ENCODE measurements around the gene TNNC2. TPM values are rescaled to one million over a fixed set of nuclear protein-coding genes. Genes with fewer than 3 reads are reported as not detected.

TNNC2 gene
- total RNA-seq, 1 experiment from 2014 or later: not detected

DNA sequence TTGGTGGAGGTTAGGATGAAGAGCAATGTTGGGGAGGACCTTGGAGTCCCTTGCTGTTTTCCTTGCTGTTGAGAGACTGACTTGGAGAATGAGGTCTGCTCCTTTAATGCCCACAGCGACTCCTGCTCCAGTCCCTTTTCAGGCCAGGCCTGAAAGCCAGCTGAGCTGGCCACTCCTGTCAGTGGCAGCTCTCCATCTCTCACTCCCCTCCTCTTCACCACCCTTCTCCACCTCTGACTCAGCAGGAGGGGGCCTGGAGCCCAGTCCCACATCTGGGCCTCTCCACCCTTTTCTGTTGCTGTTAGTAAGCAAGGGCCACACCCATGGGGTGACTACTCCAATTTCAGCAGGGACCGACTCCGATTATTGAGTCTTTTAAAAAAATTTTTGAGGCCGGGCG is 8.7 kb upstream of the TNNC2 start:
- H3K4me3 ChIP-seq (ENCODE audit: low read depth, low read length, poor library complexity, severe bottlenecking): no peak overlapping the region
- BruUV-seq (replicated peaks): no TSS peak
- intact Hi-C loops (cut with micrococcal nuclease; ENCODE audit: unreplicated experiment): no loop called here
- no peaks in the 10 kb centered on the region for H3K36me3 ChIP-seq (ENCODE audit: insufficient read depth, low read length, poor library complexity, severe bottlenecking)
- DNase-seq (ENCODE audit: low spot score): no peak
- H3K27me3 ChIP-seq (replicated peaks; ENCODE audit: insufficient read depth, low read depth, low read length, poor library complexity): no peaks in the 10 kb centered on the region
- ChIA-PET POLR2A (ENCODE audit: low non-redundant PET) (no interaction called here), CTCF (no interaction called here)
- TF ChIP-seq EZH2 (IDR thresholded peaks at IDR 0.05; ENCODE audit: borderline replicate concordance, low read depth, low read length, poor library complexity, severe bottlenecking): no peak
- TF ChIP-seq, protein P1, sequence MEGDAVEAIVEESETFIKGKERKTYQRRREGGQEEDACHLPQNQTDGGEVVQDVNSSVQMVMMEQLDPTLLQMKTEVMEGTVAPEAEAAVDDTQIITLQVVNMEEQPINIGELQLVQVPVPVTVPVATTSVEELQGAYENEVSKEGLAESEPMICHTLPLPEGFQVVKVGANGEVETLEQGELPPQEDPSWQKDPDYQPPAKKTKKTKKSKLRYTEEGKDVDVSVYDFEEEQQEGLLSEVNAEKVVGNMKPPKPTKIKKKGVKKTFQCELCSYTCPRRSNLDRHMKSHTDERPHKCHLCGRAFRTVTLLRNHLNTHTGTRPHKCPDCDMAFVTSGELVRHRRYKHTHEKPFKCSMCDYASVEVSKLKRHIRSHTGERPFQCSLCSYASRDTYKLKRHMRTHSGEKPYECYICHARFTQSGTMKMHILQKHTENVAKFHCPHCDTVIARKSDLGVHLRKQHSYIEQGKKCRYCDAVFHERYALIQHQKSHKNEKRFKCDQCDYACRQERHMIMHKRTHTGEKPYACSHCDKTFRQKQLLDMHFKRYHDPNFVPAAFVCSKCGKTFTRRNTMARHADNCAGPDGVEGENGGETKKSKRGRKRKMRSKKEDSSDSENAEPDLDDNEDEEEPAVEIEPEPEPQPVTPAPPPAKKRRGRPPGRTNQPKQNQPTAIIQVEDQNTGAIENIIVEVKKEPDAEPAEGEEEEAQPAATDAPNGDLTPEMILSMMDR (conservative IDR thresholded peaks at IDR 0.05; ENCODE audit: low read depth, low read length): no peak
- no peak overlapping the region for H3K27ac ChIP-seq (ENCODE audit: low read depth, low read length, poor library complexity, severe bottlenecking)
- H3K9me3 ChIP-seq (ENCODE audit: low read depth, low read length, poor library complexity, severe bottlenecking): no peaks in the 10 kb centered on the region
- peaks cover 8% of the 10 kb centered on the region for H3K4me1 ChIP-seq (ENCODE audit: insufficient read depth, low read length, poor library complexity, severe bottlenecking)

DNA sequence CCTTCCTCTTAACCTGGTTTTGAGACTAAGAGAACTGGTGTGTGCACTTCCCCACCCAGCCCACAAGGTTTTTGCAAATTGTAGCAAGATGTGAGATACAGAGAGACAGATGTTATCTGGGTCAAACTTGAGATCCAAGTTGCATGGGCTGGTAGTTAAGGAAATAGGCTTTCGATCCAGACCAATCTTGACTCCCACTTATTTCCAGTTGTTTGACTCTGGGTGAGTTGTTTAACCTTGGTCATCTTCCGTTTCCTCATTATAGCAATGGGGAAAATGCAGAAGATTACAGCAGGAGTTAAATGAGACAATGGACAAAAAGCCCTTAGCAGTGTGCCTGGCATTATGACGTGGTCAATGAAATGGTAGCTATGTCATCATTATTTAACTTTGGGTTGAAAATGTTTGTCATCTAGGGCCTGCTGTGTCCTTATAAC is 8.2 kb upstream of the TNNC2 start:
- Histone ChIP-seq H3K4me3 (ENCODE audit: low read depth, low read length, poor library complexity, severe bottlenecking) (no peak overlapping the region), H3K36me3 (ENCODE audit: insufficient read depth, low read length, poor library complexity, severe bottlenecking) (no peaks in the 10 kb centered on the region), H3K27ac (ENCODE audit: low read depth, low read length, poor library complexity, severe bottlenecking) (no peak overlapping the region), H3K4me1 (ENCODE audit: insufficient read depth, low read length, poor library complexity, severe bottlenecking) (peaks cover 8% of the 10 kb centered on the region), H3K27me3 (replicated peaks; ENCODE audit: insufficient read depth, low read depth, low read length, poor library complexity) (no peaks in the 10 kb centered on the region), H3K9me3 (ENCODE audit: low read depth, low read length, poor library complexity, severe bottlenecking) (no peaks in the 10 kb centered on the region)
- DNase-seq (ENCODE audit: low spot score): no peak
- BruUV-seq (replicated peaks): no TSS peak
- ChIA-PET CTCF (no interaction called here), POLR2A (ENCODE audit: low non-redundant PET) (no interaction called here)
- intact Hi-C loops (cut with micrococcal nuclease; ENCODE audit: unreplicated experiment): no loop called here
- no peak for TF ChIP-seq EZH2 (IDR thresholded peaks at IDR 0.05; ENCODE audit: borderline replicate concordance, low read depth, low read length, poor library complexity, severe bottlenecking)

DNA sequence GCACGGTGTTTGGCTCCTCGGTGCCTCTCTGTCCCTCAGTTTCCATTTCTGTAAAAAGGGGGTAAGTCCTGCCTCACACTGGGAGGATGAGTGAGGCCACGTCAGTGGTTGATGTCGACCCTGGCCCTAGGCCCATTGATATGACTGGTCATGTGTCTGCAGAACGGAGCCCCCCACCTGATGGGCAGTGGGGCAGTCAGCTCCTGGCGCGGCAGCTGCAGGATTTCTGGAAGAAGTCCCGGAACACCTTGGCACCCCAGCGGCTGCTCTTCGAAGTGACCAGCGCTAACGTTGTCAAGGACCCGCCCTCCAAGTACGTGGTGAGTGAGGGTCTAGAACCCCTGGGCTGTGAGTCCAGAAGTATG is 7.7 kb upstream of the TNNC2 start:
- no TSS peak for BruUV-seq (replicated peaks)
- no peak for DNase-seq (ENCODE audit: low spot score)
- CTCF ChIA-PET: no interaction called here

More for the DNA sequence above, 7.7 kb upstream of the TNNC2 start:
- H3K9me3 ChIP-seq (ENCODE audit: low read depth, low read length, poor library complexity, severe bottlenecking): no peaks in the 10 kb centered on the region
- H3K27me3 ChIP-seq (replicated peaks; ENCODE audit: insufficient read depth, low read depth, low read length, poor library complexity): no peaks in the 10 kb centered on the region
- H3K36me3 ChIP-seq (ENCODE audit: insufficient read depth, low read length, poor library complexity, severe bottlenecking): no peaks in the 10 kb centered on the region
- H3K4me1 ChIP-seq (ENCODE audit: insufficient read depth, low read length, poor library complexity, severe bottlenecking): peaks cover 8% of the 10 kb centered on the region
- no peak for TF ChIP-seq EZH2 (IDR thresholded peaks at IDR 0.05; ENCODE audit: borderline replicate concordance, low read depth, low read length, poor library complexity, severe bottlenecking)
- TF ChIP-seq, protein P1 (conservative IDR thresholded peaks at IDR 0.05; ENCODE audit: low read depth, low read length): no peak
- H3K4me3 ChIP-seq (ENCODE audit: low read depth, low read length, poor library complexity, severe bottlenecking): peak overlapping the region; percentile 68
- no peak overlapping the region for H3K27ac ChIP-seq (ENCODE audit: low read depth, low read length, poor library complexity, severe bottlenecking)
- intact Hi-C loops (cut with micrococcal nuclease; ENCODE audit: unreplicated experiment): no loop called here
- POLR2A ChIA-PET (ENCODE audit: low non-redundant PET): interaction anchor here (0.7 kb wide), 1 partner anchor 35 kb away, joined by 4 read pairs; no protein-coding TSS in a partner anchor

All from A673 (cell line).